GM12878 (cell line): ENCODE measurements around the gene NEXN. TPM values are rescaled to one million over a fixed set of nuclear protein-coding genes. Genes with fewer than 3 reads are reported as not detected.
A peak's percentile ranks its signal among the peaks of the same experiment; 100 is the strongest.

ENCODE experiments used
- ATAC-seq: fragments of 200-7000 bp; cut with Tn5 transposase; 3 replicates; pipeline ENCODE4 v1.9.1; 2020; ENCODE audit warnings: mild to moderate bottlenecking, moderate library complexity
- BruUV-seq: library from RNA; stranded (reverse); fragments of 400-500 nt; replicated peaks from 2 replicates; lab custom pipeline; 2021; lab: Mats Ljungman, UMichigan
- CTCF ChIA-PET: fragments of 300-600 bp; sonication (Branson Sonifier 250); formaldehyde crosslinking; extraction: SDS; loops from one replicate; lab custom pipeline; 2021; ENCODE audit warnings: inconsistent platforms; lab: Yijun Ruan, JAX
- POLR2A ChIA-PET: fragments of 350-600 bp; formaldehyde crosslinking; extraction: SDS; loops from one replicate; lab custom pipeline; 2021; ENCODE audit warnings: inconsistent platforms; lab: Charles Lee
- RAD21 ChIA-PET: fragments of 300-600 bp; sonication (Branson Sonifier 250); formaldehyde crosslinking; loops from one replicate; lab custom pipeline; 2023; ENCODE audit warnings: antibody characterized with exemption; ENCODE audit not compliant: unreplicated experiment; lab: Charles Lee
- SMC1A ChIA-PET: fragments of 300-600 bp; sonication (Branson Sonifier 250); formaldehyde crosslinking; loops from one replicate; lab custom pipeline; 2023; ENCODE audit not compliant: unreplicated experiment, uncharacterized antibody; lab: Charles Lee
- DNase-seq: peaks from one replicate; pipeline ENCODE4 v3.0.0-alpha.2; 2011; ENCODE audit warnings: low read depth, low spot score
- FAIRE-seq: peaks from 3 replicates; lab custom pipeline; 2011; peaks lifted over from hg19 to GRCh38; lab: Jason Lieb, UNC
- H2AFZ ChIP-seq: 2 replicates; pipeline ENCODE4 v1.6.0; 2011; ENCODE audit warnings: low read depth, low read length, control low read depth; ENCODE audit not compliant: control insufficient read depth
- H3K27ac ChIP-seq: 2 replicates; pipeline ENCODE4 v1.5.1; 2011; ENCODE audit warnings: control low read depth; ENCODE audit not compliant: control insufficient read depth, insufficient read depth
- H3K27me3 ChIP-seq, 2 experiments: replicated peaks in 1 of 2; 2 replicates each; pipeline versions ENCODE4 v1.6.0 to v1.6.1; 2011; ENCODE audit warnings: low read length in 1 of 2; ENCODE audit not compliant: control insufficient read depth in 2 of 2, insufficient read depth in 2 of 2
- H3K36me3 ChIP-seq, 2 experiments: 2 replicates each; pipeline ENCODE4 v1.5.1; 2011; ENCODE audit warnings: low read length in 1 of 2; ENCODE audit not compliant: control insufficient read depth in 2 of 2, insufficient read depth in 2 of 2
- H3K4me1 ChIP-seq: 2 replicates; pipeline ENCODE4 v1.6.1; 2011; ENCODE audit warnings: mild to moderate bottlenecking, low read length, moderate library complexity, mixed read lengths; ENCODE audit not compliant: control insufficient read depth, insufficient read depth
- H3K4me2 ChIP-seq: 2 replicates; pipeline ENCODE4 v1.6.0; 2011; ENCODE audit warnings: control low read depth; ENCODE audit not compliant: control insufficient read depth, insufficient read depth
- H3K4me3 ChIP-seq: fragments of 200-600 bp; sonication (generic); 2 replicates; pipeline ENCODE4 v1.5.1; 2016
- H3K79me2 ChIP-seq: 2 replicates; pipeline ENCODE4 v1.6.0; 2011; ENCODE audit warnings: low read length; ENCODE audit not compliant: control insufficient read depth, insufficient read depth
- H3K9ac ChIP-seq: 2 replicates; pipeline ENCODE4 v1.8.0; 2011; ENCODE audit warnings: low read length, control low read depth, mixed read lengths; ENCODE audit not compliant: control insufficient read depth, insufficient read depth
- H3K9me3 ChIP-seq: replicated peaks from 3 replicates; pipeline ENCODE4 v1.5.1; 2011; ENCODE audit warnings: mild to moderate bottlenecking, low read length; ENCODE audit not compliant: control insufficient read depth, insufficient read depth
- H4K20me1 ChIP-seq: 2 replicates; pipeline ENCODE4 v1.6.0; 2011; ENCODE audit not compliant: control insufficient read depth, insufficient read depth
- BCL3 ChIP-seq: IDR thresholded peaks from 2 replicates; pipeline ENCODE4 v1.6.1; 2011; ENCODE audit warnings: borderline replicate concordance, low read depth, mild to moderate bottlenecking, moderate library complexity, low read length; ENCODE audit not compliant: insufficient read depth, poor library complexity, severe bottlenecking
- BHLHE40 ChIP-seq, 2 experiments: fragments of 450-650 bp in 1 of 2; IDR thresholded peaks; 2 replicates each; pipeline ENCODE4 v1.6.1; 2011 to 2017; ENCODE audit warnings: low read depth in 2 of 2, borderline replicate concordance in 1 of 2, improper control_type of control experiment in 1 of 2, low read length in 1 of 2, mild to moderate bottlenecking in 1 of 2
- CEBPB ChIP-seq, 2 experiments: fragments of 150-350 bp in 1 of 2; IDR thresholded peaks; 2 replicates each; pipeline ENCODE4 v1.6.1; 2012 to 2014; ENCODE audit warnings: low read depth in 2 of 2, low read length in 2 of 2, borderline replicate concordance in 1 of 2, inconsistent platforms in 1 of 2
- IKZF2 ChIP-seq, 2 experiments: fragments of 450-650 bp; IDR thresholded peaks; 2 replicates each; pipeline ENCODE4 v1.6.1; 2017; ENCODE audit warnings: mild to moderate bottlenecking in 2 of 2, moderate library complexity in 2 of 2
- JUNB ChIP-seq: IDR thresholded peaks from 2 replicates; pipeline ENCODE4 v1.6.1; 2016; ENCODE audit warnings: antibody characterized with exemption, mild to moderate bottlenecking
- NBN ChIP-seq: fragments of 450-650 bp; IDR thresholded peaks from 2 replicates; pipeline ENCODE4 v1.6.1; 2016
- NFIC ChIP-seq: IDR thresholded peaks from 2 replicates; pipeline ENCODE4 v1.6.1; 2012; ENCODE audit warnings: low read depth, mild to moderate bottlenecking, inconsistent platforms, low read length, moderate library complexity
- PAX5 ChIP-seq: IDR thresholded peaks from 2 replicates; pipeline ENCODE4 v1.6.1; 2011; ENCODE audit warnings: low read depth, low read length, borderline replicate concordance
- POLR2AphosphoS5 ChIP-seq: IDR thresholded peaks from 2 replicates; pipeline ENCODE4 v1.6.1; 2011; ENCODE audit warnings: mild to moderate bottlenecking, low read length, inconsistent platforms
- RCOR1 ChIP-seq: conservative IDR thresholded peaks from 2 replicates; pipeline ENCODE4 v1.6.1; 2012; ENCODE audit warnings: low read depth, low read length, improper control_type of control experiment
- SMARCA5 ChIP-seq: fragments of 450-650 bp; IDR thresholded peaks from 2 replicates; pipeline ENCODE4 v1.6.1; 2017; ENCODE audit warnings: mild to moderate bottlenecking
- SREBF2 ChIP-seq: IDR thresholded peaks from 2 replicates; pipeline ENCODE4 v1.6.1; 2012; ENCODE audit warnings: mild to moderate bottlenecking, low read length
- TCF7 ChIP-seq: IDR thresholded peaks from 2 replicates; pipeline ENCODE4 v1.6.1; 2014; ENCODE audit warnings: antibody characterized with exemption, borderline replicate concordance
- YBX1 ChIP-seq: fragments of 450-650 bp; IDR thresholded peaks from 2 replicates; pipeline ENCODE4 v1.6.1; 2016; ENCODE audit warnings: antibody characterized with exemption
- ZNF24 ChIP-seq: fragments of 450-650 bp; IDR thresholded peaks from 2 replicates; pipeline ENCODE4 v1.6.1; 2017; ENCODE audit warnings: antibody characterized with exemption, mild to moderate bottlenecking
- ZSCAN29 ChIP-seq: fragments of 450-650 bp; IDR thresholded peaks from 2 replicates; pipeline ENCODE4 v1.6.1; 2017; ENCODE audit warnings: mild to moderate bottlenecking, moderate library complexity
- WGBS: methylation state at CpG from one replicate; pipeline ENCODE4 v1.1.6; 2016; ENCODE audit warnings: low lambda C conversion rate; ENCODE audit not compliant: insufficient replicate concordance, insufficient coverage; ENCODE audit errors: missing lambda C conversion rate; 5-methylcytosine and 5-hydroxymethylcytosine counted together
- in situ Hi-C: fragments of 300-500 bp; cut with MboI; formaldehyde crosslinking; loops from 9 replicates; pipeline ENCODE4 v1.14.3; 2018; ENCODE audit warnings: mixed read lengths
- intact Hi-C: fragments of 100-400 bp; cut with micrococcal nuclease; formaldehyde crosslinking; loops from one replicate; pipeline ENCODE4 v1.14.2; 2022; ENCODE audit not compliant: unreplicated experiment
- polyA plus RNA-seq, 11 experiments: library from polyadenylated mRNA; depleted of rRNA in 4 of 11; unstranded in 6 of 11; stranded (reverse) in 5 of 11; fragments of >200 nt; fragmentation: Nextera tagmentation in 4 of 11; fragmentation: Illumina TruSeq in 1 of 11; extraction: Ambion mirVana in 4 of 11; extraction: Trizol in 1 of 11; gene quantifications; 1 replicate in 1 of 11; 2 replicates in 10 of 11; pipeline versions ENCODE4 v1.2.1 to v1.2.3, GENCODE V29; 2011 to 2016; ENCODE audit warnings: inconsistent platforms in 2 of 11, missing spikeins in 2 of 11, low read depth in 1 of 11
- total RNA-seq, 4 experiments: library from RNA; depleted of rRNA in 3 of 4; stranded (reverse); fragments of >200 nt in 3 of 4; fragmentation: Illumina TruSeq in 1 of 4; extraction: Trizol in 1 of 4; gene quantifications; 2 replicates each; pipeline versions ENCODE4 v1.2.1 to v1.2.3, GENCODE V29; 2013 to 2021
- TF ChIP-seq, protein P1 (sequence below): IDR thresholded peaks from 2 replicates; pipeline ENCODE4 v1.6.1; 2012; ENCODE audit warnings: low read depth, low read length, improper control_type of control experiment

Gene NEXN
- total and polyA plus RNA-seq, 10 of the 15 experiments (the other 5 are each of a cell fraction or from before 2014, with no cell fraction given): 2.5 to 46.6 (median 15.4) TPM

DNA sequence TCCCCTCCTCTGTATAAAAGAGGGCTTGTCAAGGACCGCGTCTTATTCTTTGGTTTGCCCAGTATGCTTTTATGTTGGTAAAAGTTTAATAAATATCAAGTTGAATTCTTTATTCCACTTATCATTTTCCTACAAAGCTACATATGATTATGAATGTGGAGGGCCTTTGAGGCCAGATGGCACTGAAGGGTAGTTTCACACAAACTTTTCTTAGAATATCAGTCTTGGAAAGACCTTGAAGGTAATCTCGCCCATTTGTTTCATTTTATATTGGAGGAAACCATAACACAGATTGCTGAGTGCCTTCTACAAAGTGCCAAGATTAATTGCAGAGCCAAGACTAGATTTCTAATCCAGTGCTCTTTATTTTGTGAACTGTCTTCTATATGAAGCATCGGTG is 96.2 kb downstream of the NEXN start:
- 97% methylated on average over 4 of the region's 4 CpGs for WGBS
- ChIA-PET POLR2A (interaction anchor here (1.4 kb wide), 1 partner anchor 20 kb away, joined by 3 read pairs; the partner anchor contains the start of gene DNAJB4), SMC1A (interaction anchor here (1.0 to 1.5 kb wide), 4 partner anchors 16 to 238 kb away, joined by 3 to 6 read pairs (median 4); partner anchors contain the start of gene DNAJB4), CTCF (interaction anchor here (2.1 kb wide), 1 partner anchor 20 kb away, joined by 7 read pairs; the partner anchor contains the start of gene DNAJB4), RAD21 (interaction anchor here (1.0 kb wide), 1 partner anchor 130 kb away, joined by 5 read pairs; no protein-coding TSS in a partner anchor)
- no peak for DNase-seq
- H4K20me1 ChIP-seq: no peaks in the 10 kb centered on the region
- no peaks in the 10 kb centered on the region for H3K27me3 ChIP-seq
- no peak overlapping the region for H2AFZ ChIP-seq
- H3K9ac ChIP-seq: no peak overlapping the region
- no peak for ATAC-seq
- no peak overlapping the region for H3K4me2 ChIP-seq
- no peak overlapping the region for H3K4me3 ChIP-seq
- H3K4me1 ChIP-seq: no peaks in the 10 kb centered on the region
- H3K79me2 ChIP-seq: peaks cover 26% of the 10 kb centered on the region
- FAIRE-seq: no peak
- no peaks in the 10 kb centered on the region for H3K36me3 ChIP-seq
- in situ Hi-C loops: no loop called here
- BruUV-seq: no TSS peak
- H3K27ac ChIP-seq: no peak overlapping the region
- no peaks in the 10 kb centered on the region; the same call in 2 of the 3 replicates for H3K9me3 ChIP-seq
- intact Hi-C loops: no loop called here
- TF ChIP-seq RCOR1 (no peak), CEBPB (IDR thresholded peaks at IDR 0.05; ENCODE audit: borderline replicate concordance in 1 of 2, low read depth in 2 of 2, low read length in 2 of 2) (no peak), IKZF2 (IDR thresholded peaks at IDR 0.05) (no peak), PAX5 (no peak), NBN (no peak), SREBF2 (no peak), NFIC (no peak), POLR2AphosphoS5 (no peak)
- TF ChIP-seq, all 136 proteins: peak for 0

- ChIA-PET CTCF (interaction anchor here (1.1 to 2.1 kb wide), 3 partner anchors 9 to 18 kb away, joined by 3 to 7 read pairs (median 6); partner anchors contain the start of gene DNAJB4), RAD21 (no interaction called here), POLR2A (interaction anchor here (1.4 kb wide), 1 partner anchor 9 kb away, joined by 4 read pairs; no protein-coding TSS in a partner anchor), SMC1A (interaction anchor here (1.1 to 1.8 kb wide), 4 partner anchors 9 to 207 kb away, joined by 3 to 10 read pairs (median 6); partner anchors contain the start of gene DNAJB4)
- in situ Hi-C loops (no loop called here), intact Hi-C loops (no loop called here)
- peaks cover 4% of the 10 kb centered on the region for H3K79me2 ChIP-seq
- FAIRE-seq: no peak
- H3K4me2 ChIP-seq: no peak overlapping the region
- no TSS peak for BruUV-seq
- H3K4me3 ChIP-seq: no peak overlapping the region
- H3K27me3 ChIP-seq: no peaks in the 10 kb centered on the region
- ATAC-seq: peak; percentile 45
- H2AFZ ChIP-seq: no peak overlapping the region
- no peak overlapping the region for H3K27ac ChIP-seq
- peaks cover 3% of the 10 kb centered on the region; the same call in 1 of the 2 replicates for H3K4me1 ChIP-seq
- H4K20me1 ChIP-seq: no peaks in the 10 kb centered on the region
- no peaks in the 10 kb centered on the region for H3K36me3 ChIP-seq
- H3K9me3 ChIP-seq: no peaks in the 10 kb centered on the region; the same call in 2 of the 3 replicates
- no peak overlapping the region for H3K9ac ChIP-seq
- DNase-seq: no peak
- TF ChIP-seq ZSCAN29: no peak
- TF ChIP-seq IKZF2 (IDR thresholded peaks at IDR 0.05): no peak
- no peak for TF ChIP-seq BCL3
- no peak for TF ChIP-seq NFIC
- TF ChIP-seq JUNB: no peak
- no peak for TF ChIP-seq SMARCA5
- TF ChIP-seq, protein P1, sequence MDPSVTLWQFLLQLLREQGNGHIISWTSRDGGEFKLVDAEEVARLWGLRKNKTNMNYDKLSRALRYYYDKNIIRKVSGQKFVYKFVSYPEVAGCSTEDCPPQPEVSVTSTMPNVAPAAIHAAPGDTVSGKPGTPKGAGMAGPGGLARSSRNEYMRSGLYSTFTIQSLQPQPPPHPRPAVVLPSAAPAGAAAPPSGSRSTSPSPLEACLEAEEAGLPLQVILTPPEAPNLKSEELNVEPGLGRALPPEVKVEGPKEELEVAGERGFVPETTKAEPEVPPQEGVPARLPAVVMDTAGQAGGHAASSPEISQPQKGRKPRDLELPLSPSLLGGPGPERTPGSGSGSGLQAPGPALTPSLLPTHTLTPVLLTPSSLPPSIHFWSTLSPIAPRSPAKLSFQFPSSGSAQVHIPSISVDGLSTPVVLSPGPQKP: no peak
- TF ChIP-seq ZNF24: no peak
- TF ChIP-seq TCF7: no peak
- no peak for TF ChIP-seq BHLHE40 (IDR thresholded peaks at IDR 0.05; ENCODE audit: borderline replicate concordance in 1 of 2, low read depth in 2 of 2, low read length in 1 of 2)
- no peak for TF ChIP-seq YBX1
Observed at GRCh38 chr1:77986810-77987209, 98.4 kb downstream of the NEXN start.
